ENCODE measurements around the gene CLEC14A.

CLEC14A gene

GRCh38 chr14:38225946-38226345, 29.9 kb downstream of the CLEC14A start:
- no peak overlapping the region for H3K4me3 ChIP-seq (ENCODE audit: low read depth, low read length)
- no peak for TF ChIP-seq CTCF (IDR thresholded peaks at IDR 0.05; ENCODE audit: low read depth, low read length)

DNA sequence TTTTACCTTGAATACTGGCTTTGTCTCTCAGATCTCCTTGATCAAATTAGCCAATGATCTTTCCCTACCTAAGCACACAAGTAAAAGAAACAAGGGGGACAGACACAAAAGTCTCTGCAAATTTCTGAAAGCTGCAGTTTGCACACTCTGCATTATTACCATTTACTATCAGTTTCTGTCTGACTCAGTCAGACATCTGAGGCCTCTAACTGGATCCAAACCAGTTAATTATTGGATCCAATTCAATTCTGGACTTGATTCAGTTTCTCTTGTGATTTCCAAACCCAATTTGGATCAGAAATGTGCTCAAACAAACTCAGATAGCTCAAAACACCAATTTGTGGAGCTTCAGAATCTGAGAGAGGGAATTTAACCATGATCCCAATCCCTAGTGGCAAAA, 31.6 kb downstream of the CLEC14A start:
- no peak for TF ChIP-seq CTCF (IDR thresholded peaks at IDR 0.05; ENCODE audit: low read depth, low read length)
- H3K4me3 ChIP-seq (ENCODE audit: low read depth, low read length): no peak overlapping the region

DNA sequence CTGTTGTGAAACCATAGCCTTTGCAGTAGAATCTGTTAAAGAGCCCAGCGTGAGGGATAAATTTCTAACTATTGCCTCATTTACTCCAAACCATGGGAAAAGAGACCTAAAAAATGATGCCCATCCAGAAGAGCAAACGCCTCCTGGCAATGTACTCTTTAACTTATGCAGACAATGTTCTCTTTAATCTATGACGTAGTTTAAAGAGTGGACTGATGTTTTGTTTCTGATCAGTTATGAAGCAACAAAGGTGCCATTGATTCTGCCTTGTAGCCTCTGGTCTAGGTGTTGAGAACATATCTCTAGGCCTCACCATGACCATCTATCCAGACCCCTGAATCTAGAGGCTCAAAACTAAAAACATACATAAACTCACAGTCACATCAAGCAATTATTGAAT, 34.8 kb downstream of the CLEC14A start:
- no peak for TF ChIP-seq CTCF (IDR thresholded peaks at IDR 0.05; ENCODE audit: low read depth, low read length)
- no peak overlapping the region for H3K4me3 ChIP-seq (ENCODE audit: low read depth, low read length)

DNA sequence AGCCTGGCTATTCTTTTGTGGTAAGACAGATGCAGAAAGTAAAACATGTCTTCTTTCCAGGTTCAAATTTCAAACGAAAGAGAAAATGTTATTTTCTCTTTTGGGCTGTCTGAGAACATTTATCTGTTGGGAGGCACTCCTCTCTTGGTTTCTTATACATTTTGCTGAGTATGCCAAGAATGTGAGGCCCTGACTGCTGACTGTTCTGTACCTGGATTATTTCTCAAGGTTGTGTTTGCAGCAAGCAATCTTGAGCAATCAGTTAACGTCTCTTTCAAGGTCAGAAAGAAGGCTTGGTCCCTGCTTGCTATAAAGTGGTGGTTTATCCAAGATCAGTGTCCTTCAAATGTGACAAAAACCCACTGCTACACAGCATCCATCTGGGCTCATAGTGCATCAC, 38.3 kb downstream of the CLEC14A start:
- no peak overlapping the region for H3K4me3 ChIP-seq (ENCODE audit: low read depth, low read length)
- no peak for TF ChIP-seq CTCF (IDR thresholded peaks at IDR 0.05; ENCODE audit: low read depth, low read length)

GRCh38 chr14:38213001-38213400, 42.9 kb downstream of the CLEC14A start:
- no peak for TF ChIP-seq CTCF (IDR thresholded peaks at IDR 0.05; ENCODE audit: low read depth, low read length)

DNA sequence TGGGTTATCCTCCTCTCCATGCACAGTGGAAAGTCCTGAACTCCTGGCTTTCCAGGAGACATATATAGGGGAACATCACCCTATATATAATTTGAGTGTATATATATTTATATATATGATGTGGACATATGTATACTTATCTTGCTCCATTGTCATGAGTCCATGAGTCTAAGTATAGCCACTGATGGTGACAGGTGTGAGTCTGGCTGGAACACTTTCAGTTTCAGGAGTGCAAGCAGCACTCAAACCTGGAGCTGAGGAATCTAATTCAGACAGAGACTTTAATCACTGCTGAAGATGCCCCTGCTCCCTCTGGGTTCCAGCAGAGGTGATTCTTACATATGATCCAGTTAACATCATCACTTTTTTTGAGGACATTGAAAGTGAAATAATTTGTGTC, 43.8 kb downstream of the CLEC14A start:
- TF ChIP-seq CTCF (IDR thresholded peaks at IDR 0.05; ENCODE audit: low read depth, low read length): no peak
- H3K4me3 ChIP-seq (ENCODE audit: low read depth, low read length): no peak overlapping the region; the same call in 1 of the 2 replicates

More at GRCh38 chr14:38213001-38213400, 42.9 kb downstream of the CLEC14A start:
- no peak overlapping the region for H3K4me3 ChIP-seq (ENCODE audit: low read depth, low read length)

GRCh38 chr14:38211255-38211735, 44.6 kb downstream of the CLEC14A start:
- no peak for TF ChIP-seq CTCF (IDR thresholded peaks at IDR 0.05; ENCODE audit: low read depth, low read length)
- H3K4me3 ChIP-seq (ENCODE audit: low read depth, low read length): peak overlapping the region; percentile 65

Data from WI38 (cell line).